HUES64 (cell line): ENCODE results near the gene DNTTIP2. TPM values are rescaled to one million over a fixed set of nuclear protein-coding genes. Genes with fewer than 3 reads are reported as not detected.
"Not testable (repeated sequence)": the region's sequence is repeated elsewhere in the genome, so short reads cannot be mapped to it uniquely, and the experiment has no call there.

Experiments used
- H3K27ac ChIP-seq: 2 replicates; pipeline ENCODE4 v1.7.0; 2013; ENCODE audit warnings: low read depth, low read length, inconsistent platforms
- H3K27me3 ChIP-seq: 2 replicates; pipeline ENCODE4 v1.6.1; 2013; ENCODE audit warnings: mild to moderate bottlenecking, low read length; ENCODE audit not compliant: insufficient read depth
- H3K36me3 ChIP-seq: 2 replicates; pipeline ENCODE4 v1.6.1; 2013; ENCODE audit warnings: mild to moderate bottlenecking, low read length; ENCODE audit not compliant: insufficient read depth
- H3K4me1 ChIP-seq: 2 replicates; pipeline ENCODE4 v1.6.1; 2013; ENCODE audit warnings: mild to moderate bottlenecking, low read length, moderate library complexity; ENCODE audit not compliant: insufficient read depth
- H3K4me3 ChIP-seq: 2 replicates; pipeline ENCODE4 v1.5.1; 2013; ENCODE audit warnings: mild to moderate bottlenecking, low read length, moderate library complexity
- H3K9ac ChIP-seq: 2 replicates; pipeline ENCODE4 v1.6.1; 2013; ENCODE audit warnings: mild to moderate bottlenecking, low read depth, low read length
- H3K9me3 ChIP-seq: 2 replicates; pipeline ENCODE4 v1.6.1; 2013; ENCODE audit warnings: low read depth, low read length; ENCODE audit not compliant: insufficient read depth
- WGBS: fragments of 150-250, 120-280 bp; methylation state at CpG from one replicate; pipeline ENCODE4 v1.1.7; 2013; ENCODE audit warnings: missing lambda C conversion rate; 5-methylcytosine and 5-hydroxymethylcytosine counted together
- polyA plus RNA-seq, 2 experiments: library from polyadenylated mRNA; stranded (reverse); fragments of 50-300 nt; gene quantifications; one replicate each; pipeline ENCODE4 v1.2.3, GENCODE V29; 2013

The DNTTIP2 gene
- 73.4 TPM for polyA plus RNA-seq (2013, experiment 1 of 2)
- 75.4 TPM for polyA plus RNA-seq (2013, experiment 2 of 2)

- Histone ChIP-seq H3K4me1 (peaks cover 3% of the 10 kb centered on the region), H3K9me3 (no peaks in the 10 kb centered on the region), H3K9ac (peak within 1 kb of the TSS; percentile 97), H3K27ac (peak within 1 kb of the TSS; percentile 90), H3K4me3 (peak within 1 kb of the TSS; percentile 98), H3K27me3 (no peaks in the 10 kb centered on the region), H3K36me3 (peaks cover 39% of the 10 kb centered on the region)
- 1% methylated on average over 50 of the region's 50 CpGs for WGBS
These were observed at the start of gene DNTTIP2 for GRCh38 chr1:93878889-93879586. Gene DNTTIP2, minus strand, starts transcription at chr1:93879206. Its CDS starts 58 bp downstream, at chr1:93879148.

- no peaks in the 10 kb centered on the region for H3K36me3 ChIP-seq
- H3K27me3 ChIP-seq = no peaks in the 10 kb centered on the region
- H3K27ac ChIP-seq = no peak overlapping the region
- no peak overlapping the region for H3K9ac ChIP-seq
- no peak overlapping the region for H3K4me3 ChIP-seq
- 0 out of 2 replicates have a peak, but pooled peaks cover under 1% of the 10 kb centered on the region for H3K4me1 ChIP-seq
- 88% methylated on average over 2 of the region's 3 CpGs for WGBS
- H3K9me3 ChIP-seq = no peaks in the 10 kb centered on the region
These were observed 46.2 kb upstream of the DNTTIP2 start for GRCh38 chr1:93925206-93925605.

GRCh38 chr1:93919780-93920179, 40.8 kb upstream of the DNTTIP2 start:
- Histone ChIP-seq H3K36me3 (no peaks in the 10 kb centered on the region), H3K4me1 (peaks cover 12% of the 10 kb centered on the region), H3K4me3 (no peak overlapping the region), H3K27ac (no peak overlapping the region), H3K27me3 (no peaks in the 10 kb centered on the region), H3K9me3 (peaks cover 11% of the 10 kb centered on the region), H3K9ac (no peak overlapping the region)
- 22% methylated on average over 1 of the region's 1 CpG for WGBS

- Histone ChIP-seq H3K36me3 (no peaks in the 10 kb centered on the region), H3K27ac (no peak overlapping the region), H3K9me3 (peaks cover 11% of the 10 kb centered on the region), H3K4me3 (no peak overlapping the region), H3K27me3 (no peaks in the 10 kb centered on the region), H3K9ac (no peak overlapping the region), H3K4me1 (peaks cover 12% of the 10 kb centered on the region)
- 97% methylated on average over 10 of the region's 10 CpGs for WGBS
These were observed 38.3 kb upstream of the DNTTIP2 start for GRCh38 chr1:93917302-93917701.

- H3K4me1 ChIP-seq = peaks cover 18% of the 10 kb centered on the region
- 99% methylated on average over 3 of the region's 3 CpGs for WGBS
These were observed 31.9 kb upstream of the DNTTIP2 start for GRCh38 chr1:93910880-93911279.

GRCh38 chr1:93910305-93910704, 31.3 kb upstream of the DNTTIP2 start:
- Histone ChIP-seq H3K4me1 (peaks cover 19% of the 10 kb centered on the region), H3K9me3 (no peaks in the 10 kb centered on the region), H3K27me3 (peaks cover 10% of the 10 kb centered on the region), H3K27ac (no peak overlapping the region), H3K4me3 (peak overlapping the region; percentile 64), H3K9ac (no peak overlapping the region), H3K36me3 (no peaks in the 10 kb centered on the region)
- WGBS = 92% methylated on average over 3 of the region's 4 CpGs

More at GRCh38 chr1:93910880-93911279, 31.9 kb upstream of the DNTTIP2 start:
- H3K9me3 ChIP-seq, H3K27ac ChIP-seq, H3K9ac ChIP-seq, H3K36me3 ChIP-seq, H3K27me3 ChIP-seq, H3K4me3 ChIP-seq: not testable (repeated sequence)

GRCh38 chr1:93909146-93910050, 30.4 kb upstream of the DNTTIP2 start, which contains the start of gene GCLM:
Gene GCLM, minus strand, starts transcription at chr1:93909430. Its CDS starts 267 bp downstream, at chr1:93909163.
- 2% methylated on average over 102 of the region's 102 CpGs for WGBS
- H3K36me3 ChIP-seq = no peaks in the 10 kb centered on the region
- peaks cover 19% of the 10 kb centered on the region for H3K4me1 ChIP-seq
- no peaks in the 10 kb centered on the region for H3K9me3 ChIP-seq
- H3K9ac ChIP-seq = peak within 1 kb of the TSS; percentile 81
- peak within 1 kb of the TSS; percentile 64 for H3K4me3 ChIP-seq
- peak within 1 kb of the TSS; percentile 58; the same call in 1 of the 2 replicates for H3K27ac ChIP-seq
- peaks cover 10% of the 10 kb centered on the region for H3K27me3 ChIP-seq

GRCh38 chr1:93908394-93909145, 29.6 kb upstream of the DNTTIP2 start:
- peak overlapping the region; percentile 81 for H3K9ac ChIP-seq
- 2% methylated on average over 49 of the region's 49 CpGs for WGBS
- peaks cover 19% of the 10 kb centered on the region for H3K4me1 ChIP-seq
- no peaks in the 10 kb centered on the region for H3K9me3 ChIP-seq
- peak overlapping the region; percentile 64 for H3K4me3 ChIP-seq
- H3K27me3 ChIP-seq = peaks cover 10% of the 10 kb centered on the region
- peak overlapping the region; percentile 58; the same call in 1 of the 2 replicates for H3K27ac ChIP-seq
- no peaks in the 10 kb centered on the region for H3K36me3 ChIP-seq

GRCh38 chr1:93907718-93908117, 28.7 kb upstream of the DNTTIP2 start:
- no peak overlapping the region for H3K9ac ChIP-seq
- peak overlapping the region; percentile 64; the same call in 1 of the 2 replicates for H3K4me3 ChIP-seq
- 70% methylated on average over 2 of the region's 3 CpGs for WGBS
- no peaks in the 10 kb centered on the region for H3K36me3 ChIP-seq
- H3K27ac ChIP-seq = no peak overlapping the region
- peaks cover 19% of the 10 kb centered on the region for H3K4me1 ChIP-seq
- H3K27me3 ChIP-seq = peaks cover 10% of the 10 kb centered on the region
- H3K9me3 ChIP-seq = no peaks in the 10 kb centered on the region

- WGBS = 89% methylated on average over 1 of the region's 3 CpGs
- Histone ChIP-seq H3K9me3 (no peaks in the 10 kb centered on the region), H3K4me1 (peaks cover 19% of the 10 kb centered on the region), H3K27me3 (peaks cover 10% of the 10 kb centered on the region), H3K4me3 (no peak overlapping the region), H3K9ac (no peak overlapping the region), H3K36me3 (peaks cover 1% of the 10 kb centered on the region; the same call in 1 of the 2 replicates), H3K27ac (no peak overlapping the region)
These were observed 27.5 kb upstream of the DNTTIP2 start for GRCh38 chr1:93906480-93906879.
